Fibroblast of villous mesenchyme (primary cell): ENCODE data around the gene ANTKMT. TPM values are rescaled to one million over a fixed set of nuclear protein-coding genes. Genes with fewer than 3 reads are reported as not detected.

ENCODE experiments used
- DNase-seq: peaks from one replicate; pipeline ENCODE4 v3.0.0-alpha.2; 2010; ENCODE audit warnings: low read depth
- H3K4me3 ChIP-seq: 2 replicates; pipeline ENCODE4 v1.5.1; 2011; ENCODE audit warnings: low read depth, mild to moderate bottlenecking, low read length
- CTCF ChIP-seq: IDR thresholded peaks from 2 replicates; pipeline ENCODE4 v1.5.1; 2012; ENCODE audit warnings: low read depth, mild to moderate bottlenecking, low read length; ENCODE audit not compliant: insufficient read depth
- total RNA-seq: library from RNA; depleted of rRNA; stranded (reverse); fragments of >200 nt; gene quantifications from 2 replicates; pipeline ENCODE4 v1.2.3, GENCODE V29; 2012

Gene ANTKMT
- total RNA-seq, 1 donor: 19.4 TPM

GRCh38 chr16:743794-744500, 23.0 kb downstream of the ANTKMT start:
- H3K4me3 ChIP-seq: no peak overlapping the region
- TF ChIP-seq CTCF: peak; percentile 12
- no peak for DNase-seq

- H3K4me3 ChIP-seq: no peak overlapping the region
- no peak for DNase-seq
- TF ChIP-seq CTCF: peak; percentile 11
Observed at GRCh38 chr16:745739-746138, 24.8 kb downstream of the ANTKMT start.

GRCh38 chr16:746637-747036, 25.7 kb downstream of the ANTKMT start:
- no peak for TF ChIP-seq CTCF
- DNase-seq: no peak
- no peak overlapping the region for H3K4me3 ChIP-seq

- DNase-seq: no peak
- TF ChIP-seq CTCF: no peak
- no peak overlapping the region for H3K4me3 ChIP-seq
Observed at GRCh38 chr16:747978-748746, 27.2 kb downstream of the ANTKMT start.

GRCh38 chr16:749010-749409, 28.1 kb downstream of the ANTKMT start:
- DNase-seq: peak; percentile 80
- H3K4me3 ChIP-seq: no peak overlapping the region
- TF ChIP-seq CTCF: no peak

- DNase-seq: peak; percentile 48
- no peak for TF ChIP-seq CTCF
- no peak overlapping the region for H3K4me3 ChIP-seq
Observed at GRCh38 chr16:750485-750884, 29.5 kb downstream of the ANTKMT start.
